PC-3 (cell line): ENCODE data around the gene LCE3D.

Experiments
- CTCF ChIP-seq: fragments of 300-600 bp; sonication (generic); conservative IDR thresholded peaks from 2 replicates; pipeline ENCODE4 v1.5.1; 2017; ENCODE audit warnings: antibody characterized with exemption, low read depth, mild to moderate bottlenecking, low read length
- EZH2 ChIP-seq: fragments of 300-600 bp; sonication (generic); IDR thresholded peaks from one replicate; pipeline ENCODE4 v1.6.1; 2017; ENCODE audit warnings: antibody characterized with exemption, mild to moderate bottlenecking, low read length; ENCODE audit not compliant: unreplicated experiment
- EZH2phosphoT487 ChIP-seq: fragments of 300-600 bp; sonication (generic); IDR thresholded peaks from 2 replicates; pipeline ENCODE4 v1.6.1; 2018; ENCODE audit warnings: mild to moderate bottlenecking, antibody characterized with exemption, low read length, borderline replicate concordance

DNA sequence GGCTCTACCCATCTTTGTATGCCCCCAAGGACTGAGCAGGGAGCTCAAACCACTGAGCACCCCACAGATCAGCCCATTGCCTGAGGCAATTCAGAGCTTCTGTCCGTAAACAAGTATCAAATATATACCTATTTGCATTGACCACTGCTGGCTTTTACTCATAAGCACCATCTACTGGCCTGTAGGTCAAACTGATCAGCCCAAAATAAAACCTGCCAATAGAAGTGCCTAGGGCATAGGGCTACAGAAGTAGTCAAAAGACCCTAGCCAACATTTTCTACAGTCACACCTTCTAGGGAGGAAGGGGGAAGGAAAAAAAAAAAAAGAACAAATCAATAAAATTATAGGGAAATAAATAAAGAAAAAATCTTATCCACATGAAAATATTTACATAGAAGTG, 5.3 kb upstream of the LCE3D start:
- no peak for TF ChIP-seq CTCF
- no peak for TF ChIP-seq EZH2phosphoT487
- TF ChIP-seq EZH2, result no peak
